GM18870 (cell line): ENCODE results near the gene NPIPB6.

Experiments
- ATAC-seq: cut with Tn5 transposase; IDR thresholded peaks from one replicate; pipeline ENCODE4 v1.9.1; 2021; ENCODE audit warnings: moderate library complexity; ENCODE audit not compliant: unreplicated experiment

NPIPB6 gene

GRCh38 chr16:28324235-28324886 is 38.9 kb downstream of the NPIPB6 start:
- ATAC-seq: no peak

GRCh38 chr16:28321700-28322411 is 41.5 kb downstream of the NPIPB6 start:
- ATAC-seq: no peak

GRCh38 chr16:28320741-28321140 is 42.6 kb downstream of the NPIPB6 start:
- no peak for ATAC-seq

- no peak for ATAC-seq
These were observed 43.2 kb downstream of the NPIPB6 start for GRCh38 chr16:28320023-28320561.

GRCh38 chr16:28319476-28320022 is 43.8 kb downstream of the NPIPB6 start:
- no peak for ATAC-seq

- ATAC-seq: no peak
These were observed 45.1 kb downstream of the NPIPB6 start for GRCh38 chr16:28318042-28318744.

- ATAC-seq: no peak
These were observed 46.0 kb downstream of the NPIPB6 start for GRCh38 chr16:28317040-28317880.

GRCh38 chr16:28316054-28316453 is 47.3 kb downstream of the NPIPB6 start:
- no peak for ATAC-seq

GRCh38 chr16:28313587-28313986 is 49.7 kb downstream of the NPIPB6 start:
- no peak for ATAC-seq

GRCh38 chr16:28312327-28312726 is 51.0 kb downstream of the NPIPB6 start:
- ATAC-seq: no peak

GRCh38 chr16:28311913-28312312 is 51.4 kb downstream of the NPIPB6 start:
- ATAC-seq: no peak

- no peak for ATAC-seq
These were observed 51.9 kb downstream of the NPIPB6 start for GRCh38 chr16:28311413-28311812.

GRCh38 chr16:28310796-28311195 is 52.5 kb downstream of the NPIPB6 start:
- no peak for ATAC-seq

- ATAC-seq: no peak
These were observed 53.4 kb downstream of the NPIPB6 start for GRCh38 chr16:28309811-28310311.

GRCh38 chr16:28308794-28309584 is 54.3 kb downstream of the NPIPB6 start:
- no peak for ATAC-seq

GRCh38 chr16:28307936-28308335 is 55.4 kb downstream of the NPIPB6 start:
- ATAC-seq: no peak

GRCh38 chr16:28304214-28304613 is 59.1 kb downstream of the NPIPB6 start:
- no peak for ATAC-seq

GRCh38 chr16:28303132-28303531 is 60.2 kb downstream of the NPIPB6 start:
- ATAC-seq: no peak

GRCh38 chr16:28301620-28302019 is 61.7 kb downstream of the NPIPB6 start:
- ATAC-seq: no peak

GRCh38 chr16:28301154-28301553 is 62.2 kb downstream of the NPIPB6 start:
- ATAC-seq: no peak
